ENCODE measurements around the gene PPM1A.
"Not testable (repeated sequence)": the region's sequence is repeated elsewhere in the genome, so short reads cannot be mapped to it uniquely, and the experiment has no call there.

Gene PPM1A

DNA sequence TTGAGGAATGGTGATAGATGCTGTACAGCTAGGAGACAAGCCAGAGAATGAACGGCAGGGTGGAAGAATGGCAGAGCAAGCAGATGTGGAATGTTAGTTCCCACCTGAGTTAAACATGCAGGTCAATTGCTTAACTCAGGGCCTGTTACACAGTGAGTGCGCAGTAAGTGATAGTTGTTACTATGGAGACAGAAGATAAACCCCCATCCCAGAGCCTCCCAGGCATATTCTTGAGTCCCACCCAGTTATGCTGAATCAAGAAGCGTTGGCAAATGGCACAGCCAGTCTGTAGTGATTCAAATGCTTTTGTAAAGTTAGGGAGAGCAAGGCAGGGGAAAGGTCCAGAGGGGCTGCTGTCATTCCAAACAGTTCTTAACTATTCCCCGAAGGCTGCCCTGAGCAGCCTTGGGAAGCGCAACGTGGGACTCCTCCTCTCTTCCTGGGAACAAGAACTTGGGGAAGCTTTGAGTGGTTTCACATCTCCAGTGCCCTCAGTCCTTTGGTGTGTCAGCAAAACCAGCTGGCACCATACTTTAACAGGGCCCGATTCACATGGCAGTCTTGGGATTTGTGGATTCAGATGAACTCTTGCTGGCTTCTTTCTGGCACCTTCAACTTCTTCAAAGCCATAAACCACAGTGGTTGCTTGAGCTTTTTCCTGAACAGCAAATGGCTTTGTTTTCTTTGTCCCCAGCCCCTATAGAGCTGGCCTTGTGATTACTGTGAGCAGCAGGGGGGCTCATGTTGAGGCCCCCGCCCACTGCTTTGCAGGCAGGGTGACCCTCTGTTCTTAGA lies 66.4 kb downstream of the PPM1A start:
- Histone ChIP-seq H3K4me1 (no peaks in the 10 kb centered on the region), H3K9ac (no peak overlapping the region), H3K9me3 (replicated peaks in 1 of 11) (peaks cover 5 to 9% (median 8%) of the 10 kb centered on the region in 11 experiments; a peak in 19 of 22 replicates), H4K20me1 (no peaks in the 10 kb centered on the region), H3K4me2 (no peak overlapping the region), H3K4me3 (no peak overlapping the region), H3K27ac (no peak overlapping the region), H3K36me3 (no peaks in the 10 kb centered on the region), H3K27me3 (no peaks in the 10 kb centered on the region)
- no peak for TF ChIP-seq Cebpa-rat (IDR thresholded peaks at IDR 0.05)

DNA sequence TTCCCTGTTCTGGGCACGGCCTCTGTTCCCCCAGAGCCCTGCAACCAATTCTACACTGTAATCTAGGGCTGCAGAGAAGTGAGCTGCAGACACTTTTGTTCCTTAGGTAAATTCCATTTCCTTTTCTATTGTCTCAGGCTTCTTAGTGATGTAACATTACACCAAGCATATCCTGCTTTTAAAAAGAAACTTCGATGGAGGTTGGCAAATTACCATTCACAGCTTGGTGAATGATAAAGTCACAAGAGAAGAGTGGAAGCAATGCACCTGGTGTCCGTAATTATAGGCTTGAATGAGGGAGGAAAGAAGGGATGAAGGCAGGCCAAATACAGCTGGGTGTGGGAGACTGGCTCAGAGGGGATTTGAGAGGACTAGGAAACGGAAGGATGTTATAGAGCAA lies 68.6 kb downstream of the PPM1A start:
- H4K20me1 ChIP-seq: no peaks in the 10 kb centered on the region
- H3K4me3 ChIP-seq: no peak overlapping the region
- H3K27ac ChIP-seq: no peak overlapping the region
- TF ChIP-seq Cebpa-rat (IDR thresholded peaks at IDR 0.05): no peak
- H3K4me2 ChIP-seq: no peak overlapping the region
- H3K9ac ChIP-seq: no peak overlapping the region
- H3K27me3 ChIP-seq: no peaks in the 10 kb centered on the region
- peaks cover 10 to 22% (median 18%) of the 10 kb centered on the region in 11 experiments; a peak in 19 of 22 replicates for H3K9me3 ChIP-seq (replicated peaks in 1 of 11)
- no peaks in the 10 kb centered on the region for H3K36me3 ChIP-seq
- H3K4me1 ChIP-seq: no peaks in the 10 kb centered on the region

DNA sequence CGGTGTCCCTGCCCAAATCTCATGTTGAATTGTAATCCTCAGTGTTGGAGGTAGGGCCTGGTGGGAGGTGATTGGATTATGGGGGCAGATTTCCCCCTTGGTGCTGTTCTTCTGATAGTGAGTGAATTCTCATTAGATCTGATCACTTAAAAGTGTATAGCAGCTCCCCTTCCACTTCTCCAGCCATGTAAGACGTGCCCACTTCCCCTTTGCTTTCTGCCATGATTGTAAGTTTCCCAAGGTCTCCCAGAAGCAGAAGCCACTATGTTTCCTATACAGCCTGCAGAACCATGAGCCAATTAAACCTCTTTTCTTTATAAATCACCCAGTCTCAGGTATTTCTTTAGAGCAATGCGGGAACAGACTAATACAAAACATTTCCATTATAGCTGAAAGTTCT lies 71.8 kb downstream of the PPM1A start:
- peaks cover 10 to 31% (median 18%) of the 10 kb centered on the region in 11 experiments; a peak in 19 of 22 replicates for H3K9me3 ChIP-seq (replicated peaks in 1 of 11)
- H3K4me2 ChIP-seq, H3K27ac ChIP-seq, H3K9ac ChIP-seq, H3K36me3 ChIP-seq, H3K4me1 ChIP-seq, H3K4me3 ChIP-seq, H3K27me3 ChIP-seq, H4K20me1 ChIP-seq: not testable (repeated sequence)

DNA sequence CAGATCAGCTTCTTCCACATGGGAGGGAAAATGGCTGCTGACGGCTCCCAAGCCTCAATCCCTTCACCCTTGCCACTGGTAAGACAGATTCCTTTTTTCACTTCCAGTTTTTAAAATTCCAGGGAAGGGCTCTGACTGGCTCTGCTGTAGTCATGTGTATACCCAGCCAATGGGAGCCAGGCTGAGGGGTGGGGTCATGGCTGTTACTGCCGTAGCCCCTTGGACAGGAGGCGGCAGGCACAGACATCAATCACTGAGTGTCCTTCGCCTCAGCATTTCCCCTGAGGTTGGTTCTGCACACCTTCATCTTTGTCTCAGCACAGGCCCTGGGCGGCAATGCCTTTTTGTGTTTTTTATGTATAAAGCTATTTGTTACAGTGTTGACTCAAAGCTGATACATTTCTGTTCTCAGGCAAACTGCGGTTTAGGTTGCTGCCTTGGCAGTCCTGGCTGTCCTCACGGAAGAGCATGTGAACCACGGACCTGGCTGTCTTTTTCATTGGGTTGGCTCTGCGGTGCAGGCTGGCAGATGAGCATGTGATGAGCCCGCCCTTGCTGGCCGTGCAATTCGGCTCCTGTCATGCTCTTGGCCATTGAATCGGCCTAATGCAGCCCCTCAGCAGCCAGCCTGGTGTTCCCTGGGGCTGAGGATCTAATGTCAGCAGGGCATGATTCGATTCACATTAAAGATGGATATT lies 74.3 kb downstream of the PPM1A start:
- H3K4me1 ChIP-seq: peaks cover 9 to 15% (median 10%) of the 10 kb centered on the region in 10 experiments
- H3K4me2 ChIP-seq: no peak overlapping the region
- H3K27ac ChIP-seq: no peak overlapping the region
- peaks cover 0 to 16% (median 11%) of the 10 kb centered on the region in 11 experiments; a peak in 16 of 22 replicates for H3K27me3 ChIP-seq
- H3K9me3 ChIP-seq (replicated peaks in 1 of 11): peaks cover 10 to 31% (median 18%) of the 10 kb centered on the region in 11 experiments; a peak in 19 of 22 replicates
- no peak for TF ChIP-seq Cebpa-rat (IDR thresholded peaks at IDR 0.05)
- no peaks in the 10 kb centered on the region for H3K36me3 ChIP-seq
- H3K4me3 ChIP-seq: no peak overlapping the region
- no peak overlapping the region for H3K9ac ChIP-seq
- no peaks in the 10 kb centered on the region for H4K20me1 ChIP-seq

DNA sequence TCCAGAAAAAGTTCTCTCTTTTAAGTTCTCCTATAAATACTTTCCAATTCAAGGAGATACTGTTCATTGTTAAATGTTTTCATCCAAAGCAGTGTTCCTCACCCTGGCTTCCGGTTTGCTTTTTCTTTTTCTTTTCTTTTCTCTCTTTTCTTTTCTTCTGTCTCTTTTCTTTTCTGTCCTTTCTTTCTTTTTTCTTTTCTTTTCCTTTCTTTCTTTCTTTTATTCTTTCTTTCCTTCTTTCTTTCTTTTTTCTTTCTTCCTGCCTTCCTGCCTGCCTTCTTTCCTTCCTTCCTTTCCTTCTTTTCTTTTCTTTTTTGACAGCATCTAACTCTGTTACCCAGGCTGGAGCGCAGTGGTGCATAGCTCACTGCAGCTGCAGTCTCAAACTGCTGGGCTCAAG lies 75.8 kb downstream of the PPM1A start:
- Histone ChIP-seq H3K9ac (no peak overlapping the region), H3K27ac (no peak overlapping the region), H3K4me1 (peaks cover 9 to 21% (median 10%) of the 10 kb centered on the region in 10 experiments), H3K4me3 (no peak overlapping the region), H3K9me3 (replicated peaks in 1 of 11) (peaks cover 10 to 27% (median 16%) of the 10 kb centered on the region in 11 experiments; a peak in 19 of 22 replicates), H3K27me3 (peaks cover 0 to 23% (median 18%) of the 10 kb centered on the region in 11 experiments; a peak in 16 of 22 replicates), H4K20me1 (no peaks in the 10 kb centered on the region), H3K4me2 (no peak overlapping the region), H3K36me3 (no peaks in the 10 kb centered on the region)
- TF ChIP-seq Cebpa-rat (IDR thresholded peaks at IDR 0.05): no peak

DNA sequence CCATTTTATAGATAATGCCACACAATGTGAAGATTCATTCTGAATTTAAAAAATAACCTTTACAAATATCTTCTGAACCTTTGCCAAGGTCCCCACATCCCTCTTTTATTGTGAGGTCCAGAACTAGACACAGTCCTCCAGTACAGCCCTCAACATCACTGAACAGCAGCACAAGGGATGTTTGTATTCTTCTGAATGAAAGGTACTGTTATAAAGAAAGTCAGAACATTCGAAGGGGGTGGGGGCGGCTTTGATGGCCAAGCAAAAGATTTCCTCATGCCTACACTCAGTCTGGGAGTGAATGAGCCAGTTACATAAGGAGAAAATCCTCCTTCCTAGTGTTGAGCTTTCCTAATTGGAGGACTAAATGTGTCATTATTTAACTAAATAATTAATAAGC lies 77.3 kb downstream of the PPM1A start:
- no peaks in the 10 kb centered on the region for H3K36me3 ChIP-seq
- H3K4me3 ChIP-seq: no peak overlapping the region
- H3K27ac ChIP-seq: no peak overlapping the region
- peaks cover 0 to 13% (median 1%) of the 10 kb centered on the region in 11 experiments; a peak in 11 of 22 replicates for H3K9me3 ChIP-seq (replicated peaks in 1 of 11)
- no peak overlapping the region for H3K4me2 ChIP-seq
- H4K20me1 ChIP-seq: no peaks in the 10 kb centered on the region
- no peak for TF ChIP-seq Cebpa-rat (IDR thresholded peaks at IDR 0.05)
- H3K27me3 ChIP-seq: peaks cover 0 to 23% (median 18%) of the 10 kb centered on the region in 11 experiments; a peak in 16 of 22 replicates
- H3K4me1 ChIP-seq: peaks cover 13 to 29% (median 15%) of the 10 kb centered on the region in 10 experiments
- no peak overlapping the region for H3K9ac ChIP-seq

DNA sequence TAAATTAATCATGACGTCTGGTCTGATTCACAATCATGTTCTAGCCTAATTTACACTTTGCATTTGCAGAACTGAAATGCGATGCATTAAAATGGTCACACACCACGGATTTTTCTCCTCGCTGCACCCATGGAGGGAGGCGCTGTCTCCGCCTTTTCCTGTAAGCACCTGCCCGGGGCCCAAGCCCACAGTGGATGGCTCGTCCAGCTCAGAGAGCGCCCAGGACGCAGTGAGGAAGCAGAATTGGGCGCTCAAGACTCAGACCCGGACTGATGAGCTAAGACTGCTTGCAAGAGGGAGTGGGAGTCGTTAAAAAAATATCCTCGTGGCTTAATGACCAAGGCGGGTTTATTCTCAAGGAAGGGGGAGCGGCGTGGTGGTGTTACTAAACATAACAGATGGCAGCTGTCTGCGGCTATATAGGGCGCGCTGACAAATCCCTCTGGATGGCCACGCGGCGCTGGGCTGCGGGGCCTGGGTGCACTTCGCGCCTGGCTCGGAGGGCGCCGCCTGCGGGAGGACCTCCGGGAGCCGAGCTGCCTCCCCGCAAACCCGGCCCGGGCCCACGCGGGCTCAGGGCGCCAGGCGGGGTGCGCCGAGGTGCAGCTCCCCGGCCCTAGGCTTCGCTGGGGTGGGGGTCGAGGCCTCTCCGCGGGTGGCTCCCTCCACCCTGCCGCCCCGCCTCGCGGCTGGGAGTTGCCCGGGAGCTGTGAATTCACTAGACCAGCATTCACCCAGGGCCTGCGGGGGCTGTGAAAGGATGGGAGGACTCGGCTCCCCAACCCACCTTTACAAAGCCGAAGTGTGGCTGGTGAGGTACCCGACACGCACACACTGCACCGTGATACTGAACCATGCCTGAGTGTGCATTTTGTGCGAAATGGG lies 78.7 kb downstream of the PPM1A start:
- H3K9me3 ChIP-seq (replicated peaks in 1 of 11): peaks cover 0 to 10% (median 0%) of the 10 kb centered on the region in 11 experiments; a peak in 1 of 22 replicates
- TF ChIP-seq Cebpa-rat (IDR thresholded peaks at IDR 0.05): no peak
- peaks cover 0 to 23% (median 18%) of the 10 kb centered on the region in 11 experiments; a peak in 16 of 22 replicates for H3K27me3 ChIP-seq
- H3K4me3 ChIP-seq: peak overlapping the region; percentile 41 to 68 (median 54)
- H3K36me3 ChIP-seq: no peaks in the 10 kb centered on the region
- H3K4me1 ChIP-seq: peaks cover 16 to 37% (median 21%) of the 10 kb centered on the region in 10 experiments
- H3K27ac ChIP-seq: peak overlapping the region in 7 of 11 experiments; percentile 1 to 52 (median 18); a peak in 11 of 22 replicates
- peak overlapping the region; percentile 88 to 99 (median 97) for H3K4me2 ChIP-seq
- H4K20me1 ChIP-seq: no peaks in the 10 kb centered on the region
- H3K9ac ChIP-seq: peak overlapping the region; percentile 40 to 75 (median 57); a peak in 19 of 22 replicates

DNA sequence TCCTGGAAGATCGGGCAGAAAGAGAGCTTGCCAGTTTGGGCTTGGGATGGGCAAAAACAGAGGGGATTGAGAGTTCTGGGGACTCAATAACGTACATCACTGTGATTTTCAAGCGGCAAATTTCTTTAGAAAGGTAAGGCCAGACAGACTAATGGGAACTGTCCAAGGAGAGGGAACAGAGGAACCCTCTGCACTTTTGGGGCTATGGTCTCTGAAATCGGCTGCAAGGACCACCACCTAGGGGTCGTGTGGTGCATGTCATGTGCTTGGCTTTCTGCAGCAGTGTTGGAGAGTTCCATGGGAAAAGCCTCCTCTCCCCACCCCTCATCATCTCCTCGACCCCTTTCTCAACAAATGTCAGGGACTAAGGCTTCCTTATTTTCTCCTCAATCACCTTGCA lies 79.6 kb downstream of the PPM1A start:
- peaks cover 0 to 23% (median 18%) of the 10 kb centered on the region in 11 experiments; a peak in 16 of 22 replicates for H3K27me3 ChIP-seq
- H3K4me1 ChIP-seq: peaks cover 16 to 40% (median 21%) of the 10 kb centered on the region in 10 experiments
- H4K20me1 ChIP-seq: no peaks in the 10 kb centered on the region
- peak overlapping the region in 9 of 11 experiments; percentile 88 to 98 (median 97); a peak in 12 of 22 replicates for H3K4me2 ChIP-seq
- no peak overlapping the region for H3K4me3 ChIP-seq
- no peaks in the 10 kb centered on the region for H3K36me3 ChIP-seq
- TF ChIP-seq Cebpa-rat (IDR thresholded peaks at IDR 0.05): no peak
- H3K27ac ChIP-seq: no peak overlapping the region
- H3K9ac ChIP-seq: no peak overlapping the region
- peaks cover 0 to 1% (median 0%) of the 10 kb centered on the region in 11 experiments; a peak in 1 of 22 replicates for H3K9me3 ChIP-seq (replicated peaks in 1 of 11)
